ENCODE results near the gene KLRC1.
"Not testable (repeated sequence)": the region's sequence is repeated elsewhere in the genome, so short reads cannot be mapped to it uniquely, and the experiment has no call there.

- not testable (repeated sequence) for TF ChIP-seq CTCF (IDR thresholded peaks at IDR 0.05; ENCODE audit: control extremely low read depth in 1 of 3, insufficient read depth in 1 of 3, low read depth in 1 of 3, low read length in 3 of 3); POLR2A (IDR thresholded peaks at IDR 0.05; ENCODE audit: control extremely low read depth in 1 of 2, low read depth in 2 of 2, low read length in 2 of 2); POLR2AphosphoS5 (IDR thresholded peaks at IDR 0.05; ENCODE audit: low read depth, low read length); EZH2 (IDR thresholded peaks at IDR 0.05; ENCODE audit: low read depth, low read length, severe bottlenecking)
Observed at GRCh38 chr12:10396176-10396575, 57.0 kb downstream of the KLRC1 start.
